Nephron progenitor cell (in vitro differentiated cells): ENCODE measurements around the gene TMEM86A.

Experiments
- DNase-seq: peaks from one replicate; pipeline ENCODE4 v3.0.0; 2021
- H3K27ac Mint-ChIP-seq: 2 replicates; pipeline ENCODE4 v1.8.0; 2021; ENCODE audit warnings: mild to moderate bottlenecking, moderate library complexity, mixed read lengths
- H3K27me3 Mint-ChIP-seq: 2 replicates; pipeline ENCODE4 v1.8.0; 2021; ENCODE audit warnings: mild to moderate bottlenecking, low read depth, mixed read lengths; ENCODE audit not compliant: poor library complexity
- H3K36me3 Mint-ChIP-seq: 2 replicates; pipeline ENCODE4 v1.8.0; 2021; ENCODE audit warnings: low read depth, mixed read lengths
- H3K4me1 Mint-ChIP-seq: 2 replicates; pipeline ENCODE4 v1.8.0; 2021; ENCODE audit warnings: mixed read lengths
- H3K4me3 Mint-ChIP-seq: 2 replicates; pipeline ENCODE4 v1.8.0; 2021; ENCODE audit warnings: mild to moderate bottlenecking, moderate library complexity, mixed read lengths
- H3K9me3 Mint-ChIP-seq: 2 replicates; pipeline ENCODE4 v1.8.0; 2021; ENCODE audit warnings: mild to moderate bottlenecking, moderate library complexity, mixed read lengths
- CTCF ChIP-seq: fragments of 200-600 bp; sonication (generic); IDR thresholded peaks from 2 replicates; pipeline ENCODE4 v1.5.0; 2021; ENCODE audit warnings: antibody characterized with exemption

The TMEM86A gene

GRCh38 chr11:18749681-18750319 lies 51.2 kb downstream of the TMEM86A start:
- no peak for TF ChIP-seq CTCF
- H3K9me3 Mint-ChIP-seq: no peaks in the 10 kb centered on the region
- H3K27ac Mint-ChIP-seq: no peak overlapping the region
- H3K36me3 Mint-ChIP-seq: no peaks in the 10 kb centered on the region
- peaks cover 18% of the 10 kb centered on the region for H3K27me3 Mint-ChIP-seq
- no peak overlapping the region for H3K4me3 Mint-ChIP-seq
- H3K4me1 Mint-ChIP-seq: peaks cover 12% of the 10 kb centered on the region
- DNase-seq: no peak

GRCh38 chr11:18750944-18751343 lies 52.4 kb downstream of the TMEM86A start:
- H3K27ac Mint-ChIP-seq: no peak overlapping the region
- peaks cover 12% of the 10 kb centered on the region for H3K4me1 Mint-ChIP-seq
- H3K36me3 Mint-ChIP-seq: no peaks in the 10 kb centered on the region
- H3K27me3 Mint-ChIP-seq: peaks cover 18% of the 10 kb centered on the region
- no peak for TF ChIP-seq CTCF
- no peak for DNase-seq
- H3K4me3 Mint-ChIP-seq: no peak overlapping the region
- no peaks in the 10 kb centered on the region for H3K9me3 Mint-ChIP-seq

- no peak overlapping the region for H3K4me3 Mint-ChIP-seq
- H3K27ac Mint-ChIP-seq: no peak overlapping the region
- H3K27me3 Mint-ChIP-seq: peaks cover 14% of the 10 kb centered on the region
- no peaks in the 10 kb centered on the region for H3K9me3 Mint-ChIP-seq
- no peak for DNase-seq
- no peak for TF ChIP-seq CTCF
- H3K4me1 Mint-ChIP-seq: peaks cover 12% of the 10 kb centered on the region
- H3K36me3 Mint-ChIP-seq: no peaks in the 10 kb centered on the region
Measured at GRCh38 chr11:18752502-18752901, 53.9 kb downstream of the TMEM86A start.

- DNase-seq: no peak
- no peak for TF ChIP-seq CTCF
- peaks cover 7% of the 10 kb centered on the region for H3K4me1 Mint-ChIP-seq
- H3K4me3 Mint-ChIP-seq: no peak overlapping the region
- H3K36me3 Mint-ChIP-seq: no peaks in the 10 kb centered on the region
- peaks cover 14% of the 10 kb centered on the region for H3K27me3 Mint-ChIP-seq
- no peaks in the 10 kb centered on the region for H3K9me3 Mint-ChIP-seq
- H3K27ac Mint-ChIP-seq: no peak overlapping the region
Measured at GRCh38 chr11:18754308-18754707, 55.7 kb downstream of the TMEM86A start.
